Endothelial cell of umbilical vein (primary cell): Measurements from ENCODE around the gene TADA2B. TPM values are rescaled to one million over a fixed set of nuclear protein-coding genes. Genes with fewer than 3 reads are reported as not detected.

Experiments
- BruUV-seq: library from RNA; stranded (reverse); fragments of 400-500 nt; replicated peaks from 2 replicates; lab custom pipeline; 2021; lab: Mats Ljungman, UMichigan
- CTCF ChIA-PET: fragments of 300-600, 350-600 bp; sonication (Branson Sonifier 250); formaldehyde crosslinking; loops from one replicate; lab custom pipeline; 2021; ENCODE audit warnings: antibody characterized with exemption, inconsistent platforms; lab: Charles Lee
- POLR2A ChIA-PET: fragments of 300-600, 350-600 bp; sonication (Branson Sonifier 250); formaldehyde crosslinking; loops from one replicate; lab custom pipeline; 2021; ENCODE audit warnings: antibody characterized with exemption, inconsistent platforms; lab: Charles Lee
- DNase-seq: peaks from one replicate; pipeline ENCODE4 v3.0.0-alpha.2; 2011; ENCODE audit warnings: low read depth, low spot score
- FAIRE-seq: peaks from 2 replicates; lab custom pipeline; 2011; peaks lifted over from hg19 to GRCh38; lab: Jason Lieb, UNC
- H2AFZ ChIP-seq: 2 replicates; pipeline ENCODE4 v1.6.0; 2012; ENCODE audit warnings: low read depth, low read length, control low read depth, inconsistent platforms
- H3K27ac ChIP-seq: 2 replicates; pipeline ENCODE4 v1.5.1; 2011; ENCODE audit warnings: low read depth, mild to moderate bottlenecking, control low read depth, low read length, moderate library complexity; ENCODE audit not compliant: insufficient read depth
- H3K27me3 ChIP-seq, 2 experiments: 2 replicates each; pipeline versions ENCODE4 v1.6.0 to v1.6.1; 2011; ENCODE audit warnings: low read length in 2 of 2, mixed read lengths in 1 of 2; ENCODE audit not compliant: control insufficient read depth in 2 of 2, insufficient read depth in 2 of 2
- H3K36me3 ChIP-seq, 2 experiments: 2 replicates in 1 of 2; 3 replicates in 1 of 2; pipeline ENCODE4 v1.5.1; 2011; ENCODE audit warnings: low read length in 2 of 2, mild to moderate bottlenecking in 1 of 2, moderate library complexity in 1 of 2; ENCODE audit not compliant: control insufficient read depth in 2 of 2, insufficient read depth in 2 of 2; ENCODE audit errors: extremely low read depth in 1 of 2
- H3K4me1 ChIP-seq: 3 replicates; pipeline ENCODE4 v1.5.1; 2011; ENCODE audit warnings: mild to moderate bottlenecking, low read length; ENCODE audit not compliant: control insufficient read depth, insufficient read depth; ENCODE audit errors: extremely low read depth
- H3K4me2 ChIP-seq: 2 replicates; pipeline ENCODE4 v1.6.1; 2011; ENCODE audit warnings: low read length, control low read depth, mixed read lengths; ENCODE audit not compliant: insufficient read depth
- H3K4me3 ChIP-seq, 3 experiments: fragments of 200-600 bp in 1 of 3; sonication (generic), shearing (Covaris generic) in 1 of 3; replicated peaks in 1 of 3; 2 replicates each; pipeline ENCODE4 v1.5.1; 2011 to 2016; ENCODE audit warnings: control low read depth in 3 of 3, low read length in 3 of 3, mild to moderate bottlenecking in 2 of 3, inconsistent platforms in 1 of 3, low read depth in 1 of 3, moderate library complexity in 1 of 3; ENCODE audit not compliant: insufficient read depth in 1 of 3
- H3K79me2 ChIP-seq: 2 replicates; pipeline ENCODE4 v1.6.0; 2012; ENCODE audit warnings: low read length, inconsistent platforms; ENCODE audit not compliant: control insufficient read depth, insufficient read depth
- H3K9ac ChIP-seq: replicated peaks from 2 replicates; pipeline ENCODE3; 2011; ENCODE audit warnings: low read length, control low read depth; ENCODE audit not compliant: insufficient read depth; ENCODE audit errors: extremely low read depth
- H3K9me1 ChIP-seq: replicated peaks from 3 replicates; pipeline ENCODE4 v1.6.0; 2011; ENCODE audit warnings: mild to moderate bottlenecking, low read length; ENCODE audit not compliant: control insufficient read depth, insufficient read depth; ENCODE audit errors: extremely low read depth
- H3K9me3 ChIP-seq: replicated peaks from 2 replicates; pipeline ENCODE4 v1.5.1; 2012; ENCODE audit warnings: low read length, inconsistent platforms; ENCODE audit not compliant: control insufficient read depth, insufficient read depth
- H4K20me1 ChIP-seq: replicated peaks from 2 replicates; pipeline ENCODE3; 2011; ENCODE audit warnings: mild to moderate bottlenecking, low read length; ENCODE audit not compliant: control insufficient read depth, insufficient read depth; ENCODE audit errors: extremely low read depth
- CTCF ChIP-seq, 2 donors: IDR thresholded peaks; 1 replicate in 1 of 2; 2 replicates in 1 of 2; pipeline ENCODE4 v1.5.1; 2011; ENCODE audit warnings: low read length in 2 of 2, mild to moderate bottlenecking in 2 of 2, moderate library complexity in 2 of 2, control low read depth in 1 of 2, inconsistent platforms in 1 of 2, low read depth in 1 of 2; ENCODE audit not compliant: insufficient read depth in 1 of 2; ENCODE audit errors: extremely low read depth in 1 of 2
- EZH2 ChIP-seq: IDR thresholded peaks from 2 replicates; pipeline ENCODE4 v1.6.1; 2012; ENCODE audit warnings: borderline replicate concordance, low read depth, mild to moderate bottlenecking, moderate library complexity, low read length, inconsistent platforms; ENCODE audit not compliant: severe bottlenecking
- FOS ChIP-seq: IDR thresholded peaks from 2 replicates; pipeline ENCODE4 v1.6.1; 2011; ENCODE audit warnings: mild to moderate bottlenecking, low read length, moderate library complexity, borderline replicate concordance; ENCODE audit not compliant: insufficient read depth
- GATA2 ChIP-seq: IDR thresholded peaks from 2 replicates; pipeline ENCODE4 v1.7.0; 2011; ENCODE audit warnings: low read depth, mild to moderate bottlenecking, moderate library complexity, mixed read lengths, low read length; ENCODE audit not compliant: insufficient read length, insufficient read depth
- JUN ChIP-seq: IDR thresholded peaks from 2 replicates; pipeline ENCODE4 v1.6.1; 2011; ENCODE audit warnings: borderline replicate concordance, low read depth; ENCODE audit not compliant: insufficient read length, insufficient read depth
- MYC ChIP-seq: IDR thresholded peaks from one replicate; pipeline ENCODE4 v1.6.1; 2011; ENCODE audit warnings: mild to moderate bottlenecking, low read depth, low read length
- POLR2A ChIP-seq: IDR thresholded peaks from 2 replicates; pipeline ENCODE4 v1.6.1; 2012; ENCODE audit warnings: low read depth, mild to moderate bottlenecking, control low read depth, low read length
- POLR2AphosphoS5 ChIP-seq: IDR thresholded peaks from 2 replicates; pipeline ENCODE4 v1.6.1; 2012; ENCODE audit warnings: low read depth, mild to moderate bottlenecking, control low read depth, low read length, moderate library complexity; ENCODE audit not compliant: insufficient read depth
- dilution Hi-C: fragments of 300-500 bp; cut with MboI; formaldehyde crosslinking; loops from one replicate; pipeline ENCODE4 v1.15.0; 2019; ENCODE audit warnings: low sequenced_read_pairs; ENCODE audit not compliant: extremely low pct_ligation_motif_present
- intact Hi-C: fragments of 100-400 bp; cut with micrococcal nuclease; formaldehyde crosslinking; loops from one replicate; pipeline ENCODE4 v1.10.0; 2022
- polyA plus RNA-seq, 4 experiments: library from polyadenylated mRNA; depleted of rRNA in 3 of 4; stranded (reverse) in 3 of 4; unstranded in 1 of 4; fragments of >200 nt; gene quantifications; 2 replicates each; pipeline versions ENCODE4 v1.2.1 to v1.2.3, GENCODE V29; 2011 to 2012; ENCODE audit warnings: missing spikeins in 1 of 4
- total RNA-seq: library from RNA; stranded (reverse); gene quantifications from 2 replicates; pipeline ENCODE4 v1.2.3, GENCODE V29; 2021
- TF ChIP-seq, protein P1 (sequence below): IDR thresholded peaks from 2 replicates; pipeline ENCODE4 v1.6.1; 2011; ENCODE audit not compliant: insufficient read depth, insufficient read length

The TADA2B gene
- total and polyA plus RNA-seq, 2 donors (not counting 3 experiments of a cell fraction or from before 2014, with no cell fraction given): 5.5 to 11.5 TPM

- H3K9ac ChIP-seq: no peak overlapping the region
- no peaks in the 10 kb centered on the region for H3K9me1 ChIP-seq
- no peak overlapping the region for H3K4me3 ChIP-seq
- no peaks in the 10 kb centered on the region for H4K20me1 ChIP-seq
- CTCF ChIA-PET: interaction anchor here (1.2 to 1.7 kb wide), 2 partner anchors 10 to 15 kb away, joined by 4 to 5 read pairs; partner anchors contain the start of genes GRPEL1 and TADA2B
- no peaks in the 10 kb centered on the region for H3K27me3 ChIP-seq
- FAIRE-seq (no peak), DNase-seq (no peak)
- peaks cover 2 to 6% of the 10 kb centered on the region in 2 experiments for H3K36me3 ChIP-seq
- no peak for TF ChIP-seq POLR2AphosphoS5
- TF ChIP-seq GATA2: no peak
- no peak for TF ChIP-seq POLR2A
- no peak for TF ChIP-seq JUN
- no peak for TF ChIP-seq MYC
- TF ChIP-seq, protein P1, sequence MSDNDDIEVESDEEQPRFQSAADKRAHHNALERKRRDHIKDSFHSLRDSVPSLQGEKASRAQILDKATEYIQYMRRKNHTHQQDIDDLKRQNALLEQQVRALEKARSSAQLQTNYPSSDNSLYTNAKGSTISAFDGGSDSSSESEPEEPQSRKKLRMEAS: no peak
- TF ChIP-seq FOS: no peak
- TF ChIP-seq CTCF (IDR thresholded peaks at IDR 0.05; ENCODE audit: extremely low read depth in 1 of 2, insufficient read depth in 1 of 2, low read depth in 1 of 2, low read length in 2 of 2): no peak
- no peak for TF ChIP-seq EZH2
- no peaks in the 10 kb centered on the region for H3K9me3 ChIP-seq
- no peak overlapping the region for H2AFZ ChIP-seq
- peaks cover 20% of the 10 kb centered on the region for H3K79me2 ChIP-seq
- peaks cover 13% of the 10 kb centered on the region for H3K4me1 ChIP-seq
- POLR2A ChIA-PET: no interaction called here
- no peak overlapping the region for H3K4me2 ChIP-seq
- H3K27ac ChIP-seq: no peak overlapping the region
- BruUV-seq: no TSS peak
- dilution Hi-C loops (no loop called here), intact Hi-C loops (no loop called here)
Observed at GRCh38 chr4:7052923-7053715, 9.9 kb downstream of the TADA2B start.
